NCI-H446 treated with DMSO at 0.1 percent for 48 hours (cell line): ENCODE data around the gene KRTAP10-5.
"Not testable (repeated sequence)": the region's sequence is repeated elsewhere in the genome, so short reads cannot be mapped to it uniquely, and the experiment has no call there.

ENCODE experiments used
- DNase-seq: peaks from one replicate; lab custom pipeline; 2025; lab: John Stamatoyannopoulos, UW

The KRTAP10-5 gene

GRCh38 chr21:44590897-44591800 is 10.7 kb upstream of the KRTAP10-5 start:
- not testable (repeated sequence) for DNase-seq

- no peak for DNase-seq
Measured at GRCh38 chr21:44590311-44590721, 9.9 kb upstream of the KRTAP10-5 start.

- DNase-seq, result no peak
Measured at GRCh38 chr21:44589586-44590305, 9.3 kb upstream of the KRTAP10-5 start.

GRCh38 chr21:44589094-44589493 is 8.7 kb upstream of the KRTAP10-5 start:
- DNase-seq, result no peak

- DNase-seq, result no peak
Measured at GRCh38 chr21:44585892-44586291, 5.5 kb upstream of the KRTAP10-5 start.

- no peak for DNase-seq
Measured at GRCh38 chr21:44583800-44584147, 3.4 kb upstream of the KRTAP10-5 start.

- no peak for DNase-seq
Measured at GRCh38 chr21:44583089-44583799, 2.8 kb upstream of the KRTAP10-5 start.

- no peak for DNase-seq
Measured at GRCh38 chr21:44582055-44582454, 1.7 kb upstream of the KRTAP10-5 start.

GRCh38 chr21:44581158-44581557 is 754 bp upstream of the KRTAP10-5 start:
- no peak for DNase-seq

- no peak for DNase-seq
Measured at GRCh38 chr21:44579833-44580144, 615 bp downstream of the KRTAP10-5 start.

GRCh38 chr21:44579056-44579832 is 1.2 kb downstream of the KRTAP10-5 start:
- no peak for DNase-seq

GRCh38 chr21:44578371-44579055 is 1.9 kb downstream of the KRTAP10-5 start:
- DNase-seq, result no peak

GRCh38 chr21:44576025-44576420 is 4.4 kb downstream of the KRTAP10-5 start:
- no peak for DNase-seq

- no peak for DNase-seq
Measured at GRCh38 chr21:44575307-44576024, 4.9 kb downstream of the KRTAP10-5 start.

GRCh38 chr21:44574457-44575306 is 5.7 kb downstream of the KRTAP10-5 start:
- no peak for DNase-seq

- DNase-seq, result not testable (repeated sequence)
Measured at GRCh38 chr21:44573630-44574456, 6.6 kb downstream of the KRTAP10-5 start, which contains the start of gene KRTAP10-4. TSS of gene KRTAP10-4 (plus strand) at chr21:44573729. CDS start at chr21:44573759, 30 bp downstream.

GRCh38 chr21:44572959-44573583 is 7.3 kb downstream of the KRTAP10-5 start:
- no peak for DNase-seq
